ENCODE measurements around the gene RTL10. TPM values are rescaled to one million over a fixed set of nuclear protein-coding genes. Genes with fewer than 3 reads are reported as not detected.
A peak's percentile ranks its signal among the peaks of the same experiment; 100 is the strongest.

RTL10 gene
- total and polyA plus RNA-seq, 2 of the 13 experiments (the other 11 are each of a cell fraction or from before 2014, with no cell fraction given), result 14.1 to 15.8 TPM

DNA sequence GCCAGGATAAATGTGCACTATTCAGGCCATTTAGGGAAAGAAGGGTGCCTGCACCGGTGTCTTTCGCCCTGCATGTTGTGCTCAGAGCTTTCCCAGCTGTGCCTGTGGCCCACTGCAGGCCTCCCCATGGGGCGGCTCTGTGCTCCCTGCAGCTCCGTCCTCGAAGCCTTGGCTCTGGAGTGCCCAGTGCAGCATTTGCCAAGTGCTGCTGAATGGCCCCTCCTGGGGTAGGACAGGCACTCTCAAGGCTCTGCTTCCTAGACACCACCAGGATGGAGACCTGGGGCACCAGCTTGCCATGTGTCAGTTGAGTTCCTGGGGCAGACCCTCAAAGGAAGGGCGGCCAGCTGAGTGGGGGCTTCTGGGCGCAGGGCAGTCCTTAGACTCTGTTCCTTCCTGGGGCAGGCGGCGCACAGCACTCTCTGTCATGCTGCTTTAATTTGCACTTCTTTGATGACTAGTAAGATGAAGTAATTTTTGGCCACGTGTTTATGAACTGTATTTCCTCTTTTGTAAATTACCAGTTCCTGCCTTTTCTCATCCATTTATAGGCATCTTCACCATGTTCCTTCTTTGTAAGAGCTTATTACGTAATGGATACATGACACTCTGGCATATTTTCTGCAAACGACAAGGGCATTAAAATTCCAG, 32.1 kb upstream of the RTL10 start:
- FAIRE-seq, result no peak
- Histone ChIP-seq H3K9ac (ENCODE audit: insufficient read depth, low read depth, low read length) (no peak overlapping the region), H3K4me3 (replicated peaks in 1 of 3; ENCODE audit: insufficient read depth in 1 of 3, low read depth in 2 of 3, low read length in 3 of 3) (no peak overlapping the region), H2AFZ (ENCODE audit: low read length) (no peak overlapping the region), H3K27ac (ENCODE audit: extremely low read length, insufficient read depth, low read length) (no peak overlapping the region), H4K20me1 (ENCODE audit: insufficient read depth, low read length) (no peaks in the 10 kb centered on the region), H3K4me1 (ENCODE audit: insufficient read depth, low read length) (peaks cover 23% of the 10 kb centered on the region), H3K9me3 (ENCODE audit: low read length) (no peaks in the 10 kb centered on the region), H3K27me3 (ENCODE audit: control insufficient read depth in 1 of 2, insufficient read depth in 2 of 2, low read length in 2 of 2) (no peaks in the 10 kb centered on the region), H3K79me2 (ENCODE audit: insufficient read depth, low read length) (no peaks in the 10 kb centered on the region), H3K36me3 (replicated peaks in 1 of 2; ENCODE audit: control insufficient read depth in 1 of 2, insufficient read depth in 2 of 2, low read length in 2 of 2) (peaks cover 0 to 2% of the 10 kb centered on the region in 2 experiments; a peak in 1 of 5 replicates), H3K4me2 (ENCODE audit: low read depth, low read length) (no peak overlapping the region)
- no TSS peak for BruUV-seq (replicated peaks)
- no peak for ATAC-seq
- ChIA-PET CTCF (ENCODE audit: low intra/inter-chr PET ratio, low total read pairs) (no interaction called here), POLR2A (interaction anchor here (0.7 kb wide), 1 partner anchor 31 kb away, joined by 3 read pairs; no protein-coding TSS in a partner anchor)
- in situ Hi-C loops (cut with HindIII; ENCODE audit: extremely low pct_ligation_motif_present, low pct_unique_long_range_greater_than_20kb) (no loop called here), intact Hi-C loops (cut with micrococcal nuclease; ENCODE audit: unreplicated experiment) (no loop called here)
- 87% methylated on average over 6 of the region's 12 CpGs for WGBS (ENCODE audit: low lambda C conversion rate)
- no peak for DNase-seq (ENCODE audit: low spot score)
- TF ChIP-seq MYC (CRISPR knock-in tag; IDR thresholded peaks at IDR 0.05; ENCODE audit: borderline replicate concordance) (no peak), MTA3 (CRISPR knock-in tag; IDR thresholded peaks at IDR 0.05) (no peak), CEBPB (IDR thresholded peaks at IDR 0.05; ENCODE audit: borderline replicate concordance, low read depth, low read length) (peak; percentile 45; the same call in 1 of the 2 replicates), ZNF790 (CRISPR knock-in tag; IDR thresholded peaks at IDR 0.05; ENCODE audit: borderline replicate concordance) (no peak), RORA (CRISPR knock-in tag; IDR thresholded peaks at IDR 0.05) (no peak)
- TF ChIP-seq, protein P1, sequence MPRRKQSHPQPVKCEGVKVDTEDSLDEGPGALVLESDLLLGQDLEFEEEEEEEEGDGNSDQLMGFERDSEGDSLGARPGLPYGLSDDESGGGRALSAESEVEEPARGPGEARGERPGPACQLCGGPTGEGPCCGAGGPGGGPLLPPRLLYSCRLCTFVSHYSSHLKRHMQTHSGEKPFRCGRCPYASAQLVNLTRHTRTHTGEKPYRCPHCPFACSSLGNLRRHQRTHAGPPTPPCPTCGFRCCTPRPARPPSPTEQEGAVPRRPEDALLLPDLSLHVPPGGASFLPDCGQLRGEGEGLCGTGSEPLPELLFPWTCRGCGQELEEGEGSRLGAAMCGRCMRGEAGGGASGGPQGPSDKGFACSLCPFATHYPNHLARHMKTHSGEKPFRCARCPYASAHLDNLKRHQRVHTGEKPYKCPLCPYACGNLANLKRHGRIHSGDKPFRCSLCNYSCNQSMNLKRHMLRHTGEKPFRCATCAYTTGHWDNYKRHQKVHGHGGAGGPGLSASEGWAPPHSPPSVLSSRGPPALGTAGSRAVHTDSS (CRISPR knock-in tag; conservative IDR thresholded peaks at IDR 0.05), result no peak
- TF ChIP-seq, protein P2, sequence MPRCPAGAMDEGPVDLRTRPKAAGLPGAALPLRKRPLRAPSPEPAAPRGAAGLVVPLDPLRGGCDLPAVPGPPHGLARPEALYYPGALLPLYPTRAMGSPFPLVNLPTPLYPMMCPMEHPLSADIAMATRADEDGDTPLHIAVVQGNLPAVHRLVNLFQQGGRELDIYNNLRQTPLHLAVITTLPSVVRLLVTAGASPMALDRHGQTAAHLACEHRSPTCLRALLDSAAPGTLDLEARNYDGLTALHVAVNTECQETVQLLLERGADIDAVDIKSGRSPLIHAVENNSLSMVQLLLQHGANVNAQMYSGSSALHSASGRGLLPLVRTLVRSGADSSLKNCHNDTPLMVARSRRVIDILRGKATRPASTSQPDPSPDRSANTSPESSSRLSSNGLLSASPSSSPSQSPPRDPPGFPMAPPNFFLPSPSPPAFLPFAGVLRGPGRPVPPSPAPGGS (CRISPR knock-in tag; IDR thresholded peaks at IDR 0.05), result no peak
- TF ChIP-seq, protein P3, sequence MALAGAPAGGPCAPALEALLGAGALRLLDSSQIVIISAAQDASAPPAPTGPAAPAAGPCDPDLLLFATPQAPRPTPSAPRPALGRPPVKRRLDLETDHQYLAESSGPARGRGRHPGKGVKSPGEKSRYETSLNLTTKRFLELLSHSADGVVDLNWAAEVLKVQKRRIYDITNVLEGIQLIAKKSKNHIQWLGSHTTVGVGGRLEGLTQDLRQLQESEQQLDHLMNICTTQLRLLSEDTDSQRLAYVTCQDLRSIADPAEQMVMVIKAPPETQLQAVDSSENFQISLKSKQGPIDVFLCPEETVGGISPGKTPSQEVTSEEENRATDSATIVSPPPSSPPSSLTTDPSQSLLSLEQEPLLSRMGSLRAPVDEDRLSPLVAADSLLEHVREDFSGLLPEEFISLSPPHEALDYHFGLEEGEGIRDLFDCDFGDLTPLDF (CRISPR knock-in tag; IDR thresholded peaks at IDR 0.05), result no peak

Data from HepG2 (cell line).